ENCODE results near the gene NEK10.

The NEK10 gene

DNA sequence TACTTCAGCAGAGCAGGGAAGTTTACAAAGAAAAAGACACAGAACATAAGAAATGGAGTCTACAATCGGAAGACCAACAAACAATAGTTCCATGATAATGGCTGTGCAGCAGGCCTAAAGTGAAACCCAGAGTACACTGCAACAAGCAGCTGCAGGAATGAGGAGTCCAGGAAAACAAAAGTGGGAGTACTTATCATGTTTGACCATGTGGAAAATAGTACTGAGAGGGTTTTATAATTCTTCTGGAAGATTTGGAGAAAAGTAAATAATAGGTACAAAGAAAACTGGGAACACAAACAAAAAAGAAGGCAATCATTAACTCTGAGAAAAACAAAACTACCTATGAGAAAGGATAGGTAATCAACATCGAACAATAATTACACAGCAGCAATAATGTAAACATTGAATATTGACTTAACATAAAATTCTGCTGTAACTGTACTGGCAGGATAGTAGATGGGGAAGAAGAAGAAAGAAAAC is 87.5 kb downstream of the NEK10 start:
- no peak for TF ChIP-seq CTCF (IDR thresholded peaks at IDR 0.05; ENCODE audit: low read depth, low read length)
- H3K4me3 ChIP-seq (ENCODE audit: low read depth, low read length) = no peak overlapping the region
- DNase-seq (ENCODE audit: low read depth, low spot score) = no peak
- in situ Hi-C loops (cut with HindIII; ENCODE audit: low sequenced_read_pairs) = no loop called here

- in situ Hi-C loops (cut with HindIII; ENCODE audit: low sequenced_read_pairs) = no loop called here
- peak; percentile 51 for TF ChIP-seq CTCF (IDR thresholded peaks at IDR 0.05; ENCODE audit: low read depth, low read length)
- no peak overlapping the region for H3K4me3 ChIP-seq (ENCODE audit: low read depth, low read length)
- peak; percentile 14 for DNase-seq (ENCODE audit: low read depth, low spot score)
Measured at GRCh38 chr3:27279123-27279522, 90.1 kb downstream of the NEK10 start.

GRCh38 chr3:27278383-27279055 is 90.7 kb downstream of the NEK10 start:
- no peak for TF ChIP-seq CTCF (IDR thresholded peaks at IDR 0.05; ENCODE audit: low read depth, low read length)
- in situ Hi-C loops (cut with HindIII; ENCODE audit: low sequenced_read_pairs) = no loop called here
- DNase-seq (ENCODE audit: low read depth, low spot score) = no peak
- H3K4me3 ChIP-seq (ENCODE audit: low read depth, low read length) = no peak overlapping the region

GRCh38 chr3:27275441-27275990 is 93.7 kb downstream of the NEK10 start:
- DNase-seq (ENCODE audit: low read depth, low spot score) = no peak
- in situ Hi-C loops (cut with HindIII; ENCODE audit: low sequenced_read_pairs) = no loop called here
- H3K4me3 ChIP-seq (ENCODE audit: low read depth, low read length) = no peak overlapping the region
- no peak for TF ChIP-seq CTCF (IDR thresholded peaks at IDR 0.05; ENCODE audit: low read depth, low read length)

GRCh38 chr3:27271890-27272289 is 97.3 kb downstream of the NEK10 start:
- TF ChIP-seq CTCF (IDR thresholded peaks at IDR 0.05; ENCODE audit: low read depth, low read length) = no peak
- no peak for DNase-seq (ENCODE audit: low read depth, low spot score)
- in situ Hi-C loops (cut with HindIII; ENCODE audit: low sequenced_read_pairs) = no loop called here
- H3K4me3 ChIP-seq (ENCODE audit: low read depth, low read length) = no peak overlapping the region

DNA sequence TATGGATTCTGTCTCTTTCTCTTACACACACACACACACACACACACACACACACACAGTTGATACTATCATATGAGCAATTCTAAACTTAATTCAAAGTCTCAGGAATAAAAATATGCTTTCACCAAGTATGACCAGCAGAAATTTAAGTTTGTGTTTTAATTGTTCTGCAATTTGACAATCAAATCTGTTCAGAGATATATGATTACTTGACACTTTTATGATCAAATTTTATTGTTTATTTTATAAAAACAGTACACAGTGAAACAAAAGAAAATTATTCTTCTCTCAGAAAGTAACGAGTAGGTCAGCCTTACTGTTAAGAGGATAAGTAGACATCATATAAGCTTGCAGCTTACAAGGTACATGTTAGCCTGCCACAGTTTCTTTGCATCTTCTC is 114.3 kb downstream of the NEK10 start:
- TF ChIP-seq CTCF (IDR thresholded peaks at IDR 0.05; ENCODE audit: low read depth, low read length) = no peak
- in situ Hi-C loops (cut with HindIII; ENCODE audit: low sequenced_read_pairs) = no loop called here
- H3K4me3 ChIP-seq (ENCODE audit: low read depth, low read length) = no peak overlapping the region
- DNase-seq (ENCODE audit: low read depth, low spot score) = no peak

Measured in astrocyte of the spinal cord (primary cell).